Measurements from ENCODE around the gene FUNDC1.

Gene FUNDC1

GRCh38 chrX:44495091-44495490 lies 47.6 kb downstream of the FUNDC1 start:
- Histone ChIP-seq H3K79me2 (ENCODE audit: insufficient read depth, low read length) (no peaks in the 10 kb centered on the region), H3K9me3 (ENCODE audit: insufficient read depth, low read depth, low read length) (no peaks in the 10 kb centered on the region), H3K4me2 (ENCODE audit: low read depth, low read length, poor library complexity, severe bottlenecking) (no peak overlapping the region), H3K36me3 (ENCODE audit: insufficient read depth, low read length) (no peaks in the 10 kb centered on the region), H4K20me1 (ENCODE audit: insufficient read depth, low read length, poor library complexity, severe bottlenecking) (no peaks in the 10 kb centered on the region), H3K27me3 (ENCODE audit: insufficient read depth, low read length, poor library complexity, severe bottlenecking) (no peaks in the 10 kb centered on the region), H3K9ac (ENCODE audit: low read depth, low read length, poor library complexity, severe bottlenecking) (no peak overlapping the region), H3K4me3 (ENCODE audit: low read length, poor library complexity, severe bottlenecking) (no peak overlapping the region), H3K9me2 (replicated peaks; ENCODE audit: low read depth, low read length) (no peaks in the 10 kb centered on the region), H2AFZ (ENCODE audit: low read length) (no peak overlapping the region), H3K4me1 (ENCODE audit: insufficient read depth, low read length, poor library complexity, severe bottlenecking) (no peaks in the 10 kb centered on the region), H3F3A (ENCODE audit: low read depth) (no peaks in the 10 kb centered on the region)
- no peak for TF ChIP-seq EZH2phosphoT487 (IDR thresholded peaks at IDR 0.05; ENCODE audit: borderline replicate concordance)
- TF ChIP-seq CTCF (conservative IDR thresholded peaks at IDR 0.05; ENCODE audit: low read length) = no peak

- Histone ChIP-seq H3K27me3 (ENCODE audit: insufficient read depth, low read length, poor library complexity, severe bottlenecking) (no peaks in the 10 kb centered on the region), H2AFZ (ENCODE audit: low read length) (no peak overlapping the region), H3K4me3 (ENCODE audit: low read length, poor library complexity, severe bottlenecking) (no peak overlapping the region), H3K36me3 (ENCODE audit: insufficient read depth, low read length) (no peaks in the 10 kb centered on the region), H3K4me1 (ENCODE audit: insufficient read depth, low read length, poor library complexity, severe bottlenecking) (no peaks in the 10 kb centered on the region), H3F3A (ENCODE audit: low read depth) (no peaks in the 10 kb centered on the region), H3K9ac (ENCODE audit: low read depth, low read length, poor library complexity, severe bottlenecking) (no peak overlapping the region), H3K4me2 (ENCODE audit: low read depth, low read length, poor library complexity, severe bottlenecking) (no peak overlapping the region), H3K79me2 (ENCODE audit: insufficient read depth, low read length) (no peaks in the 10 kb centered on the region), H3K9me2 (replicated peaks; ENCODE audit: low read depth, low read length) (no peaks in the 10 kb centered on the region), H3K9me3 (ENCODE audit: insufficient read depth, low read depth, low read length) (no peaks in the 10 kb centered on the region), H4K20me1 (ENCODE audit: insufficient read depth, low read length, poor library complexity, severe bottlenecking) (no peaks in the 10 kb centered on the region)
- TF ChIP-seq CTCF (conservative IDR thresholded peaks at IDR 0.05; ENCODE audit: low read length) = no peak
- no peak for TF ChIP-seq EZH2phosphoT487 (IDR thresholded peaks at IDR 0.05; ENCODE audit: borderline replicate concordance)
Observed at GRCh38 chrX:44494357-44494756, 48.3 kb downstream of the FUNDC1 start.

GRCh38 chrX:44489515-44489914 lies 53.1 kb downstream of the FUNDC1 start:
- H2AFZ ChIP-seq (ENCODE audit: low read length) = no peak overlapping the region
- no peak for TF ChIP-seq EZH2phosphoT487 (IDR thresholded peaks at IDR 0.05; ENCODE audit: borderline replicate concordance)
- TF ChIP-seq CTCF (conservative IDR thresholded peaks at IDR 0.05; ENCODE audit: low read length) = no peak
- no peaks in the 10 kb centered on the region for H3K36me3 ChIP-seq (ENCODE audit: insufficient read depth, low read length)
- H4K20me1 ChIP-seq (ENCODE audit: insufficient read depth, low read length, poor library complexity, severe bottlenecking) = no peaks in the 10 kb centered on the region
- no peaks in the 10 kb centered on the region for H3K9me2 ChIP-seq (replicated peaks; ENCODE audit: low read depth, low read length)
- no peaks in the 10 kb centered on the region for H3K4me1 ChIP-seq (ENCODE audit: insufficient read depth, low read length, poor library complexity, severe bottlenecking)
- no peaks in the 10 kb centered on the region for H3K9me3 ChIP-seq (ENCODE audit: insufficient read depth, low read depth, low read length)
- H3K27me3 ChIP-seq (ENCODE audit: insufficient read depth, low read length, poor library complexity, severe bottlenecking) = no peaks in the 10 kb centered on the region
- no peak overlapping the region for H3K9ac ChIP-seq (ENCODE audit: low read depth, low read length, poor library complexity, severe bottlenecking)
- no peaks in the 10 kb centered on the region for H3K79me2 ChIP-seq (ENCODE audit: insufficient read depth, low read length)
- no peak overlapping the region for H3K4me2 ChIP-seq (ENCODE audit: low read depth, low read length, poor library complexity, severe bottlenecking)
- H3K4me3 ChIP-seq (ENCODE audit: low read length, poor library complexity, severe bottlenecking) = no peak overlapping the region
- H3F3A ChIP-seq (ENCODE audit: low read depth) = no peaks in the 10 kb centered on the region

Data from Loucy (cell line).